PFSK-1 (cell line): ENCODE measurements around the gene IRF2.

ENCODE experiments used
- FOXP2 ChIP-seq: optimal IDR thresholded peaks from 2 replicates; pipeline ENCODE3; 2011; ENCODE audit warnings: borderline replicate concordance, control low read depth, inconsistent platforms; ENCODE audit not compliant: insufficient read depth; ENCODE audit errors: extremely low read length, extremely low read depth
- POLR2AphosphoS5 ChIP-seq: IDR thresholded peaks from 2 replicates; pipeline ENCODE4 v1.6.1; 2012; ENCODE audit warnings: low read depth, mild to moderate bottlenecking, control low read depth, low read length, moderate library complexity
- SIN3A ChIP-seq: IDR thresholded peaks from 2 replicates; pipeline ENCODE4 v1.6.1; 2012; ENCODE audit warnings: mild to moderate bottlenecking, low read length, moderate library complexity, borderline replicate concordance; ENCODE audit not compliant: insufficient read depth
- TAF1 ChIP-seq: IDR thresholded peaks from 2 replicates; pipeline ENCODE4 v1.6.1; 2012; ENCODE audit warnings: low read length, control low read depth, borderline replicate concordance; ENCODE audit not compliant: insufficient read depth
- TF ChIP-seq, protein P1 (sequence below), 2 experiments: IDR thresholded peaks; 2 replicates each; pipeline versions ENCODE4 v1.6.1 to v1.8.0; 2011 to 2012; ENCODE audit warnings: low read depth in 2 of 2, low read length in 2 of 2, control low read depth in 1 of 2, inconsistent platforms in 1 of 2, mild to moderate bottlenecking in 1 of 2, moderate library complexity in 1 of 2; ENCODE audit not compliant: insufficient read depth in 1 of 2

Gene IRF2

GRCh38 chr4:184400891-184401290 lies 73.5 kb downstream of the IRF2 start:
- TF ChIP-seq TAF1 = no peak
- no peak for TF ChIP-seq SIN3A
- TF ChIP-seq, protein P1, sequence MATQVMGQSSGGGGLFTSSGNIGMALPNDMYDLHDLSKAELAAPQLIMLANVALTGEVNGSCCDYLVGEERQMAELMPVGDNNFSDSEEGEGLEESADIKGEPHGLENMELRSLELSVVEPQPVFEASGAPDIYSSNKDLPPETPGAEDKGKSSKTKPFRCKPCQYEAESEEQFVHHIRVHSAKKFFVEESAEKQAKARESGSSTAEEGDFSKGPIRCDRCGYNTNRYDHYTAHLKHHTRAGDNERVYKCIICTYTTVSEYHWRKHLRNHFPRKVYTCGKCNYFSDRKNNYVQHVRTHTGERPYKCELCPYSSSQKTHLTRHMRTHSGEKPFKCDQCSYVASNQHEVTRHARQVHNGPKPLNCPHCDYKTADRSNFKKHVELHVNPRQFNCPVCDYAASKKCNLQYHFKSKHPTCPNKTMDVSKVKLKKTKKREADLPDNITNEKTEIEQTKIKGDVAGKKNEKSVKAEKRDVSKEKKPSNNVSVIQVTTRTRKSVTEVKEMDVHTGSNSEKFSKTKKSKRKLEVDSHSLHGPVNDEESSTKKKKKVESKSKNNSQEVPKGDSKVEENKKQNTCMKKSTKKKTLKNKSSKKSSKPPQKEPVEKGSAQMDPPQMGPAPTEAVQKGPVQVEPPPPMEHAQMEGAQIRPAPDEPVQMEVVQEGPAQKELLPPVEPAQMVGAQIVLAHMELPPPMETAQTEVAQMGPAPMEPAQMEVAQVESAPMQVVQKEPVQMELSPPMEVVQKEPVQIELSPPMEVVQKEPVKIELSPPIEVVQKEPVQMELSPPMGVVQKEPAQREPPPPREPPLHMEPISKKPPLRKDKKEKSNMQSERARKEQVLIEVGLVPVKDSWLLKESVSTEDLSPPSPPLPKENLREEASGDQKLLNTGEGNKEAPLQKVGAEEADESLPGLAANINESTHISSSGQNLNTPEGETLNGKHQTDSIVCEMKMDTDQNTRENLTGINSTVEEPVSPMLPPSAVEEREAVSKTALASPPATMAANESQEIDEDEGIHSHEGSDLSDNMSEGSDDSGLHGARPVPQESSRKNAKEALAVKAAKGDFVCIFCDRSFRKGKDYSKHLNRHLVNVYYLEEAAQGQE (IDR thresholded peaks at IDR 0.05; ENCODE audit: insufficient read depth in 1 of 2, low read depth in 2 of 2, low read length in 2 of 2) = no peak
- no peak for TF ChIP-seq POLR2AphosphoS5
- TF ChIP-seq FOXP2 = no peak

DNA sequence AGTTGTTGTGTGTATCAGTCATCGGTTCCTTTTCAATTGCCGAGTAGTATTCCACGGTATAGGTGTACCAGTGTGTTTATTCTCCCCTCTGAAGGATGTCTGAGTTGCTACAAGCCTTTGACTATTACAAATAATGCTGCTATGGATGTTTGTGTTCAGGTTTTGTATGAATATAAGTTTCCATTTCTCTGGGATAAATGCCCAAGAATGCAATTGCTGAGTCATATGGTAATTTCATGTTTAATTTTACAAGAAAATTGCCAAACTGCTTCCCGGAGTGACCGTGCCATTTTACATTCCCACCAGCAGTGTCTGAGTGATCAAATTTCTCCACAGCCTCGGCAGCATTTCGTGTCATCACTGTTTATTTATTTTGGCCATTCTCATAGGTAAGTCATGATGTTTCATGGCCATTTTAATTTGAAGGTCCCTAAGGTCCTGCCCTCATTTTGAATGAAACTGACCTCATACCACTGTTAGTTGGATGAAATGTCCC lies 73.9 kb downstream of the IRF2 start:
- no peak for TF ChIP-seq POLR2AphosphoS5
- no peak for TF ChIP-seq TAF1
- no peak for TF ChIP-seq FOXP2

DNA sequence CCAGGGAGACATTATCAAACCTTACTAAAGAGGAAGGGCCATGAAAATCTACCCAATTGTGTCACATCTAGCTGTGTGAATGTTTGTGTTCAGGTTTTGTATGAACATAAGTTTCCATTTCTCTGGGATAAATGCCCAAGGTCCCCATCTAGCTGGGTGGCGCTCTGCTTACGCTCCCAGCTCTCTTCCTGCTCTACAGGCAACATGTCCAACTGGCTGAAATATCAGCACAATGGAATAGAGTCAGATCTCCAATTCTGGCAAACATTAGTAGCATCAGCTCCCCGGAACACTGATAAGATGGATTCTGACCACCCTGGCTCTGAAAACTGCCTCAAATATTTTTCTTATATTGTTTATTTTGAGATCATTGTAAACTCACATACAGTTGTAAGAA lies 74.8 kb downstream of the IRF2 start:
- no peak for TF ChIP-seq SIN3A
- no peak for TF ChIP-seq POLR2AphosphoS5
- TF ChIP-seq, protein P1 (IDR thresholded peaks at IDR 0.05; ENCODE audit: insufficient read depth in 1 of 2, low read depth in 2 of 2, low read length in 2 of 2) = no peak
- TF ChIP-seq TAF1 = no peak
- no peak for TF ChIP-seq FOXP2

DNA sequence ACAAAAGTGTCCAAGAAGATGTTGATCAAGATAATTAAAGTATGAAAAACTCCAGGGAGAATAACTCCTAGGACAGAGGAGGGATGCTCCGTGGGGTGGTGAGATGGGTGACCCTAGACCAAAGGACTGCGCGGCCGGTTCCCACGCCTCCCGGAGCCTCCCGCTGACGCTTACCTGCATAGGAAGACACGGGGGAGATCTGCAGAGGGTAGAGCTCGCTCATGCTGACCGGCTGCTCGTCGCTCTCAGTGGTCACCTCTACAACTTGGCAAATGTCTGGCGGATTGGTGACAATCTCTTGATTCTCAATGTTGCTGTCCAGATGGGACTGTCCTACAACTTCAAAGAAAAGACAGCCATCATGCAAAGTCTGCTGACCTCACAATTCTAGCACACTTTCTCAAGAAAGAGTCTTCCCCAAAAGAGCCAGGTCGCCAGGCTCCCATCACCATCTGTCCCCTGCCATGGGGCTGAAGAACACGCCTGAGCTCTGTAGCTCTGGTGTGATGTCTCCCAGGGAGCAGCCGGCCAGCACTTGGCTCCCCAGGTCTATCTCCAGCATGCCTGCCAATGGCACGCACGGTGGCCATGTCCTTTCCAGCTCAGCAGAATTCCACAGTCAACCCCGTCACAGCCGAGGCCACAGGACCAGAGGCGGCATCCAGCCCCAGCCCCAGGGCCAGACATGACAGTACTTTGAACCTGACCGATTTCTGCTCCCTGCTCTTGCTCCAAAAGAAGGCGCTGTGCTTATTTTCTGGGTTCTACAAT lies 75.4 kb downstream of the IRF2 start:
- TF ChIP-seq SIN3A (no peak), FOXP2 (no peak), POLR2AphosphoS5 (no peak), TAF1 (no peak)
- TF ChIP-seq, protein P1 (IDR thresholded peaks at IDR 0.05; ENCODE audit: insufficient read depth in 1 of 2, low read depth in 2 of 2, low read length in 2 of 2) = no peak

- no peak for TF ChIP-seq SIN3A
- TF ChIP-seq, protein P1 (IDR thresholded peaks at IDR 0.05; ENCODE audit: insufficient read depth in 1 of 2, low read depth in 2 of 2, low read length in 2 of 2) = no peak
- TF ChIP-seq POLR2AphosphoS5 = no peak
- no peak for TF ChIP-seq FOXP2
Observed at GRCh38 chr4:184397516-184398163, 76.7 kb downstream of the IRF2 start.
